TTC549 (cell line): ENCODE data around the gene CFB.
"Not testable (repeated sequence)": the region's sequence is repeated elsewhere in the genome, so short reads cannot be mapped to it uniquely, and the experiment has no call there.

Source experiments
- FAIRE-seq: peaks from 2 replicates; lab custom pipeline; 2012; peaks lifted over from hg19 to GRCh38; lab: Jason Lieb, UNC

Gene CFB

DNA sequence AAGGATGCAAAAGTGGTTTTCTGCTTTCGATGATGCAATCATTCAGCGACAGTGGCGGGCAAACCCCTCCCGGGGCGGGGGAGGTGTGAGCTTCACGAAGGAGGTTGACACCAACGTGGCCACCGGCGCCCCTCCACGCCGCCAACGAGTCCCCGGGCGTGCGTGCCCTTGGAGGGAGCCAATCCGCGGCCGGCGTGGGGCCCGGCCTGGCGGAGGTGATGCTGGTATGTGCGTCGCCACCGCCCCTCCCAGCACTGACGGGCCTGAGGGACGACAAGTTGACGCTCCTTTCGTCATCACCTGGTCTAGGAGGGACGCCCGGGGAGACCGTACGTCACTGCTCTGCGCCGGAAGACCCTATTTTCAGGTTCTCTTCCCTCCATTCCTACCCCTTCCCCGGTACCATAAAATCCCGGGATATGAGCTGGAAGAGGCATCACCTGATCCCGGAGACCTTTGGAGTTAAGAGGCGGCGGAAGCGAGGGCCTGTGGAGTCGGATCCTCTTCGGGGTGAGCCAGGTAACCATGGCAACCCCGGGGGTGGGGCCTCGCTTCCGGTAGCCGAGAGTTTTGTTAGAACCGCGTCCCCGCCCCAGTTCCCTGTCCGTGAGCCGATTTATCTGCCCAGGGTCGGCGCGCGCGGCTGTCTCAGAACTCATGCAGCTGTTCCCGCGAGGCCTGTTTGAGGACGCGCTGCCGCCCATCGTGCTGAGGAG, 26.3 kb downstream of the CFB start, which contains the start of gene DXO:
TSS of gene DXO (minus strand) at position 146 of the 716 bp plus-strand sequence. CDS start 463 bp downstream, outside the sequence.
- no peak for FAIRE-seq

DNA sequence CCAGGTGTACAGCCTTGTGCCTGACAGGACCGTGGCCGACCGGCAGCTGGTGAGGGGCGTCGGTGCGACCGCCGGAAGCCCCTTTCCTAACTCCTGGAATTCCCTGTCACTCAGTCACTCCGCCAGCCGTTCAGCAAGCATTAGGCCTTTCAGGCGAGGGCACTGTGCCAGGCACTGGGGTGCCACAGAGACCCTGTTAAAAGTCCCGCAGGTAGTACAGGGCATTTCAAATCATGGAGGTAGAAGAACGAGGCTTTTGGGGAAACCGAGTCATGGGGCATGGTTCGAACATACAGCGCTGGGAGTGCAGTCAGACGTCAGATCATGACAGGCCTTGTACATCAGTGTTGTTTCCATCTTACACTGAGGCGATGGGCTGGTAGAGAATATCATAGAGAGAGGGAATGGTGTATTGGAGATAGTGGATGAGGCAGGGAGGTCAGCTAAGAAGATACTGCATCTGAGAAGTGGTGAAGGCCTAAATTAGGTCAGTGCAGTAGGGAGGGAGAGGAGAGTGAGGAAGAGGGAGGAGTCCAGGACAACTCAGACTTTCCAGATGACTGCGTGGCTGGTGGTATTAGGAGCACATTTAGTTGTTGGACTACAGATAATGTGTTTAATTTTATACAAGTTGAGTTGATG, 26.9 kb downstream of the CFB start:
- FAIRE-seq, result no peak

DNA sequence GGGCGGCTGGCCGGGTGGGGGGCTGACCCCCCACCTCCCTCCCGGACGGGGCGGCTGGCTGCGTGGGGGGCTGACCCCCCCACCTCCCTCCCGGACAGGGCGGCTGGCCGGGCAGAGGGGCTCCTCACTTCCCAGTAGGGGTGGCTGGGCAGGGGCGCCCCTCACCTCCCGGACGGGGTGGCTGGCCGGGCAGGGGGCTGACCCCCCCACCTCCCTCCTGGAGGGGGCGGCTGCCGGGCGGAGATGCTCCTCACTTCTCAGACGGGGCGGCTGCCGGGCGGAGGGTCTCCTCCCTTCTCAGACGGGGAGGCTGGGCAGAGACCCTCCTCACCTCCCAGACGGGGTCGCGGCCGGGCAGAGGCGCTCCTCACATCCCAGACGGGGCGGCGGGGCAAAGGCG, 30.2 kb downstream of the CFB start:
- FAIRE-seq, result not testable (repeated sequence)

- no peak for FAIRE-seq
Measured at GRCh38 chr6:31977816-31978431, 32.0 kb downstream of the CFB start.

- FAIRE-seq, result no peak
Measured at GRCh38 chr6:31978831-31979230, 32.9 kb downstream of the CFB start.

- FAIRE-seq, result no peak
Measured at GRCh38 chr6:31979238-31979898, 33.5 kb downstream of the CFB start.

DNA sequence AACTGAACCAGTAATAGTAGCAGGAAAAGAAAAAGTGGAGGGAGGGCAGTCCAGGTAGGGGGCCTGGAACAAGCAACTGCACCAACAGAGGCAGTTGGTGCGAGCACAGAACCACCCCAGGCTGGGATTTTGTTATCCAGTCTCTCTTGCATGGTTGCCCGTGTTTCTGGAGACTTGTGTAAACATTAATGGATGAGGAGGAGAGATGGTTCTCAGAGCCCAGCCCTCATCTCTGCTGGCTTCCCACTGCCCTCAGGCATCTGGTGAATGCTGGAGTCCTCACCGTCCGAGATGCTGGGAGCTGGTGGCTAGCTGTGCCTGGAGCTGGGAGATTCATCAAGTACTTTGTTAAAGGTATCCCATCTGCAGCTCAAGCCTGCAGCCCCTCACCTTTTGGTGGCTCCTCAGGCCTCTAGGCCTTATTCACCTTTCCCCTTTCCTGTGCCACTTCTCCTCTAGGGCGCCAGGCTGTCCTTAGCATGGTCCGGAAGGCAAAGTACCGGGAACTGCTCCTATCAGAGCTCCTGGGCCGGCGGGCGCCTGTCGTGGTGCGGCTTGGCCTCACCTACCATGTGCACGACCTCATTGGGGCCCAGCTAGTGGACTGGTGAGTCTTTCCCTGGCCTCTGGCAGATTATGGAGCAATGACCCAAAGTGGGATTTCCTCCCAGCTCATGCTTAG, 34.4 kb downstream of the CFB start:
- FAIRE-seq, result not testable (repeated sequence)

DNA sequence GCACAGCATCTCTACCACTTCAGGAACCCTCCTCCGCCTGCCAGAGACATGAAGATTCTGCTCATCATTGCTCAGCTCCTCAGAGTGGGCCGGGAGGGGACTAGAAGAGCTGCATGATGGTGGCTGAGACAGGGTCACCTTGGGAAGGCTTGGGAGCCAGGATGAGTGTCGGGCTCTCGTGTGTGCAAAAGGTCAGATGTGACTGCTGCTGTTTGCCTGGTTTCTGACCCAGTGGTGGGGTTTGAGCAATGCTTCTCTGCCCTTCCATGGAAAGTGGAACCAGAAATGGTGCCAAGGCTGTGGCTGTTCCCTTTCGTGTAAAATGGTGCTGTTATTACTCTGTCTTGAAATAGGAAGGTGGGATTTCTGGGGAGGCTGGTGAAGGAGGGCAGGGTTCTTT, 35.1 kb downstream of the CFB start:
- not testable (repeated sequence) for FAIRE-seq

GRCh38 chr6:31981744-31982143, 35.8 kb downstream of the CFB start, which contains the start of gene C4A:
C4A (plus strand) TSS chr6:31982057; CDS start chr6:31982108, 51 bp downstream.
- not testable (repeated sequence) for FAIRE-seq

DNA sequence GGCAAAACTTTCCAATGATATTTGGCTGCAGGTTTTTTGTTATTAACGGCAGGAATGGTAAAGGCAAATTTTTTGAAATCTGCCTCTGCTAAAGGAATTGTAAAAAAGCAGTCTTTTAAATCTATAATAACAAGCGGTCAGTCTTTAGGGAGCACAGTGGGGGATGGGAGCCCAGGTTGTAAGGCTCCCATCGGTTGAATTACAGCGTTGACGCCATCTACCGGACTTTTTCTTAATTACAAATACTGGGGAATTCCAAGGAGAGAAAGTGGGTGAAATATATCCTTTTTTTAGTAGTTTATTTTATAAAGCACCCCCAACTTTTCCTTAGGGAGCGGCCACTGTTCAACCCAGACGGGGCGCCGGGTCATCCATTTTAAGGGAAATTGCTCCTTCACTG, 43.5 kb downstream of the CFB start:
- peak; percentile 89 for FAIRE-seq

GRCh38 chr6:31994421-31994820, 48.5 kb downstream of the CFB start:
- FAIRE-seq, result not testable (repeated sequence)

DNA sequence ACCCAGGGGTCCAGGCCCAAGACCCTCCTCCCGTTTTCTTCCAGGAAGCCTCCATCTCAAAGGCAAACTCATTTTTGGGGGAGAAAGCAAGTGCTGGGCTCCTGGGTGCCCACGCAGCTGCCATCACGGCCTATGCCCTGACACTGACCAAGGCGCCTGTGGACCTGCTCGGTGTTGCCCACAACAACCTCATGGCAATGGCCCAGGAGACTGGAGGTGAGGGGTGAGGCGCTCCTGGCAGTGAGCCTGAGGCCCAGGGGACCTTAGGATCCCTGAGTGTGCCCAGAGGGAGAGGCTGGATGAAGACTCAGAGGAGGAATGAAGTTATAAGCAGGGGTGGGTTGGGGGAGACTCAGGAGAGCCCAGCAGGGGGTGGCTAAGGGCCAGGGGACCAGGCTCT, 50.5 kb downstream of the CFB start:
- FAIRE-seq, result not testable (repeated sequence)
